GM12875 (cell line): ENCODE measurements around the gene FIBP.

Experiments
- H3K4me3 ChIP-seq: one replicate; pipeline ENCODE4 v1.5.1; 2011; ENCODE audit warnings: low read depth, low read length, control low read depth
- CTCF ChIP-seq: IDR thresholded peaks from 2 replicates; pipeline ENCODE4 v1.5.1; 2011; ENCODE audit warnings: low read depth, mild to moderate bottlenecking, control low read depth, inconsistent platforms, low read length, moderate library complexity, borderline replicate concordance; ENCODE audit not compliant: insufficient read depth

FIBP gene

GRCh38 chr11:65883786-65884715 lies 4.2 kb downstream of the FIBP start:
- H3K4me3 ChIP-seq, result no peak overlapping the region
- TF ChIP-seq CTCF, result no peak

DNA sequence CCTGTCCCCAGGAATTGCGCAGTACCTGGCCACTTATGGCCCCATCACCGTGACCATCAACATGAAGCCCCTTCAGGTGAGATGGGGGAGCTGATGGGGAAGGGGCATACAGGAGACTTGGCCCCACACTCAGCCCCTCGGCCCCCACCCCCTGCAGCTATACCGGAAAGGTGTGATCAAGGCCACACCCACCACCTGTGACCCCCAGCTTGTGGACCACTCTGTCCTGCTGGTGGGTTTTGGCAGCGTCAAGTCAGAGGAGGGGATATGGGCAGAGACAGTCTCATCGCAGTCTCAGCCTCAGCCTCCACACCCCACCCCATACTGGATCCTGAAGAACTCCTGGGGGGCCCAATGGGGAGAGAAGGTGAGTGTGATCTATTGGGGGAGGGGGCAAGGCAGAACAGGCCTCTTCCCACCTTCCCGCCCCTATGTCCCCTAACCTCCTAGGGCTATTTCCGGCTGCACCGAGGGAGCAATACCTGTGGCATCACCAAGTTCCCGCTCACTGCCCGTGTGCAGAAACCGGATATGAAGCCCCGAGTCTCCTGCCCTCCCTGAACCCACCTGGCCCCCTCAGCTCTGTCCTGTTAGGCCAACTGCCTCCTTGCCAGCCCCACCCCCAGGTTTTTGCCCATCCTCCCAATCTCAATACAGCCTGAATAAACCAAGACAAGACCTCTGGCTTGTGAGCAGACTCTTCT lies 5.1 kb downstream of the FIBP start:
- H3K4me3 ChIP-seq, result no peak overlapping the region
- no peak for TF ChIP-seq CTCF

- no peak for TF ChIP-seq CTCF
- no peak overlapping the region for H3K4me3 ChIP-seq
These were observed 5.9 kb downstream of the FIBP start for GRCh38 chr11:65882120-65883057.

DNA sequence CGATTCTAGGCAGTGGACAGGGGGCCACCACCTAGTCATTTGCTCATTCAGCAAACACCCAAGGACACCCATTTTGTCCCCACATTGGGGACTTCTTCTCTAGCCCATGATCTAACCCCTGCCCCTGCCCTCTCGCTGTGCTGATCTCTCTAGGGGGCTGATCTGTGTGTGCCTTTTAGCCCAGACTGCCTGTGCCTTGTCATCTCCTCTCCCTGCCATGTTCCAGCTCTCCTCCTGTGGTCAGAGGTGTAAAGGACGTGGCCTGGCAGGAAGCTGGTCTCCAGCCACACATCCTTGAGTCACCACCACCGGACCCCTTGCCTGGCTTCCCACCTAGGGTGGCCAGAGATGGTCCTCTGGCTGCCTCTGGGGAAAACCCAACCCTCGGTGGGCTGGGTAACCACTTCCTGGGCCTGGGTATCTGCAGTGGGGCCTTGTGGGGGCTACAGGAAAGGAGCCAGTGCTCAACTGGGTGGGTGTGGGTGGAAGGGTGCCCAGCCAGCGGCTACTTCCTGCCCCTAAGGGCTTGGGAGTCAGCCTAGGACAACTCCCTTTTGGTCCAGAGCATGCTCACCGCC lies 7.3 kb downstream of the FIBP start:
- TF ChIP-seq CTCF, result no peak
- H3K4me3 ChIP-seq, result no peak overlapping the region

GRCh38 chr11:65880027-65880426 lies 8.2 kb downstream of the FIBP start:
- TF ChIP-seq CTCF, result no peak
- no peak overlapping the region for H3K4me3 ChIP-seq

- no peak within 1 kb of the TSS for H3K4me3 ChIP-seq
- no peak for TF ChIP-seq CTCF
These were observed 8.7 kb downstream of the FIBP start, which contains the start of gene CTSW for GRCh38 chr11:65879617-65880016. Gene CTSW (plus strand): TSS chr11:65879837. CDS start chr11:65879855, 18 bp downstream.
